ENCODE results near the gene RFX3. TPM values are rescaled to one million over a fixed set of nuclear protein-coding genes. Genes with fewer than 3 reads are reported as not detected.

Gene RFX3
- total and polyA plus RNA-seq, 2 of the 13 experiments (the other 11 are each of a cell fraction or from before 2014, with no cell fraction given) = 2.7 to 5.3 TPM

GRCh38 chr9:3525836-3526164 lies at the start of gene RFX3 (continued):
- TF ChIP-seq ARID4A (CRISPR knock-in tag; IDR thresholded peaks at IDR 0.05; ENCODE audit: borderline replicate concordance) (peak; percentile 47; the same call in 1 of the 2 replicates), ZNF589 (CRISPR knock-in tag; conservative IDR thresholded peaks at IDR 0.05) (0 out of 2 replicates have a peak, but pooled peaks have one; percentile 46), RBM22 (optimal IDR thresholded peaks at IDR 0.05; ENCODE audit: low read length) (peak; percentile 98), DDIT3 (CRISPR knock-in tag; IDR thresholded peaks at IDR 0.05) (no peak), HNRNPLL (IDR thresholded peaks at IDR 0.05; ENCODE audit: low read depth, low read length, poor library complexity, severe bottlenecking) (no peak), KLF13 (CRISPR knock-in tag; IDR thresholded peaks at IDR 0.05) (no peak), ZBTB43 (CRISPR knock-in tag; conservative IDR thresholded peaks at IDR 0.05) (no peak), ARNTL (CRISPR knock-in tag; IDR thresholded peaks at IDR 0.05) (no peak), CEBPG (CRISPR knock-in tag; IDR thresholded peaks at IDR 0.05) (no peak), ZNF30 (CRISPR knock-in tag; IDR thresholded peaks at IDR 0.05) (no peak), SNAI1 (CRISPR knock-in tag; IDR thresholded peaks at IDR 0.05; ENCODE audit: borderline replicate concordance) (no peak), STAT6 (CRISPR knock-in tag; IDR thresholded peaks at IDR 0.05; ENCODE audit: borderline replicate concordance) (no peak), ZKSCAN5 (CRISPR knock-in tag; IDR thresholded peaks at IDR 0.05) (no peak), PHF8 (CRISPR knock-in tag; IDR thresholded peaks at IDR 0.05) (no peak), BRCA1 (CRISPR knock-in tag; IDR thresholded peaks at IDR 0.05) (no peak), SALL1 (CRISPR knock-in tag; IDR thresholded peaks at IDR 0.05) (no peak), KDM1A (CRISPR knock-in tag; IDR thresholded peaks at IDR 0.05) (no peak), RBAK (CRISPR knock-in tag; IDR thresholded peaks at IDR 0.05) (no peak), ZSCAN22 (CRISPR knock-in tag; IDR thresholded peaks at IDR 0.05) (no peak), ZNF710 (CRISPR knock-in tag; IDR thresholded peaks at IDR 0.05; ENCODE audit: borderline replicate concordance) (peak; percentile 73), GFI1 (CRISPR knock-in tag; IDR thresholded peaks at IDR 0.05; ENCODE audit: borderline replicate concordance) (0 out of 2 replicates have a peak, but pooled peaks have one; percentile 41)

All from HepG2 (cell line).